Upper lobe of left lung (tissue), 4 donors: ENCODE measurements around the gene PKD2L1.

Source experiments
- CTCF ChIP-seq, 6 experiments: fragments of 450-650 bp in 4 of 6; fragments of 200-600 bp in 2 of 6; sonication (generic) in 2 of 6; IDR thresholded peaks; one replicate each; pipeline ENCODE4 v1.5.1; 2016 to 2019; ENCODE audit warnings: antibody characterized with exemption in 6 of 6
- EP300 ChIP-seq, 4 donors: sonication (generic); formaldehyde crosslinking; IDR thresholded peaks; one replicate each; pipeline ENCODE4 v1.5.1; 2017; ENCODE audit warnings: antibody characterized with exemption in 4 of 4, control low read depth in 2 of 4
- POLR2A ChIP-seq, 4 donors: fragments of 450-650 bp; IDR thresholded peaks; one replicate each; pipeline ENCODE4 v1.5.1; 2016 to 2017; ENCODE audit warnings: antibody characterized with exemption in 4 of 4, mild to moderate bottlenecking in 2 of 4

DNA sequence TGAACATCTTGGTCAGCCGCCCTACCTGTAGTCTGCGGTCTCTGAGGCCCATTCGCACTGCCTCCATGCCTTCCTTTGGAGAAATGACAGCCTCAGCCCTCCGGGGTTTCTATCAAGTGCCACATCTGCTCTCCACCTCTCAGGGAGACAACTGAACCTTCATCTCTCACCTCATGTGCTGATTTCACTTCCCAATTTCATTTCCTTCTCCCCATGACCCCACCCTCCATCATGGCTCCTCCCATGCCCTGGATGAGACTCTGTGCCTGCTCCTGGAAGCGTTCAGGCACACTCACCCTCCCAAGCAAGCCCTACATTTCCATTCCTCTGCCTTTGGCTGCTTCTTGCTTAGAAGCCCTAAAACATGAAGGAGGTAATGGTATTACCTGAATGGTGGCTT, 9.2 kb upstream of the PKD2L1 start:
- no peak for TF ChIP-seq CTCF (IDR thresholded peaks at IDR 0.05)
- TF ChIP-seq POLR2A (IDR thresholded peaks at IDR 0.05): no peak
- no peak for TF ChIP-seq EP300 (IDR thresholded peaks at IDR 0.05)
